Mucosa of stomach (tissue), 1 donor: ENCODE results near the gene SLN.

ENCODE experiments used
- H3K27me3 ChIP-seq: one replicate; pipeline ENCODE4 v1.7.0; 2013; ENCODE audit warnings: mild to moderate bottlenecking, low read length; ENCODE audit not compliant: control insufficient read depth, insufficient read depth
- H3K36me3 ChIP-seq: one replicate; pipeline ENCODE4 v1.7.0; 2013; ENCODE audit warnings: low read length; ENCODE audit not compliant: control insufficient read depth, insufficient read depth
- H3K4me1 ChIP-seq: one replicate; pipeline ENCODE4 v1.7.0; 2013; ENCODE audit warnings: mild to moderate bottlenecking, low read length; ENCODE audit not compliant: control insufficient read depth, insufficient read depth
- H3K4me3 ChIP-seq: one replicate; pipeline ENCODE4 v1.7.0; 2013; ENCODE audit warnings: low read length
- H3K9ac ChIP-seq: one replicate; pipeline ENCODE4 v1.7.0; 2013; ENCODE audit warnings: mild to moderate bottlenecking, low read length, moderate library complexity
- H3K9me3 ChIP-seq: one replicate; pipeline ENCODE4 v1.7.0; 2013; ENCODE audit warnings: mild to moderate bottlenecking, low read length, moderate library complexity; ENCODE audit not compliant: control insufficient read depth
- donor health status: Pancreatic carcinoma.

Gene SLN

GRCh38 chr11:107677924-107678631, 33.8 kb downstream of the SLN start:
- Histone ChIP-seq H3K9me3 (no peaks in the 10 kb centered on the region), H3K36me3 (no peaks in the 10 kb centered on the region), H3K4me3 (no peak overlapping the region), H3K4me1 (no peaks in the 10 kb centered on the region), H3K27me3 (no peaks in the 10 kb centered on the region), H3K9ac (no peak overlapping the region)

- H3K4me3 ChIP-seq, result no peak overlapping the region
Measured at GRCh38 chr11:107676336-107677057, 35.4 kb downstream of the SLN start.

GRCh38 chr11:107675902-107676301, 36.0 kb downstream of the SLN start:
- Histone ChIP-seq H3K9me3 (no peaks in the 10 kb centered on the region), H3K27me3 (no peaks in the 10 kb centered on the region), H3K4me3 (no peak overlapping the region), H3K36me3 (no peaks in the 10 kb centered on the region), H3K4me1 (no peaks in the 10 kb centered on the region), H3K9ac (no peak overlapping the region)

More at GRCh38 chr11:107676336-107677057, 35.4 kb downstream of the SLN start:
- H3K9ac ChIP-seq, result no peak overlapping the region
- no peaks in the 10 kb centered on the region for H3K36me3 ChIP-seq
- no peaks in the 10 kb centered on the region for H3K9me3 ChIP-seq
- no peaks in the 10 kb centered on the region for H3K4me1 ChIP-seq
- no peaks in the 10 kb centered on the region for H3K27me3 ChIP-seq

GRCh38 chr11:107669893-107670601, 41.8 kb downstream of the SLN start:
- H3K9ac ChIP-seq, result no peak overlapping the region
- no peaks in the 10 kb centered on the region for H3K36me3 ChIP-seq
- no peaks in the 10 kb centered on the region for H3K9me3 ChIP-seq
- no peak overlapping the region for H3K4me3 ChIP-seq
- no peaks in the 10 kb centered on the region for H3K4me1 ChIP-seq
- no peaks in the 10 kb centered on the region for H3K27me3 ChIP-seq

GRCh38 chr11:107669191-107669740, 42.6 kb downstream of the SLN start:
- H3K27me3 ChIP-seq, result no peaks in the 10 kb centered on the region
- no peak overlapping the region for H3K9ac ChIP-seq
- H3K36me3 ChIP-seq, result no peaks in the 10 kb centered on the region
- H3K4me1 ChIP-seq, result no peaks in the 10 kb centered on the region
- no peak overlapping the region for H3K4me3 ChIP-seq
- no peaks in the 10 kb centered on the region for H3K9me3 ChIP-seq

- H3K4me3 ChIP-seq, result no peak overlapping the region
- no peaks in the 10 kb centered on the region for H3K4me1 ChIP-seq
- no peaks in the 10 kb centered on the region for H3K27me3 ChIP-seq
- no peaks in the 10 kb centered on the region for H3K9me3 ChIP-seq
- no peaks in the 10 kb centered on the region for H3K36me3 ChIP-seq
- H3K9ac ChIP-seq, result no peak overlapping the region
Measured at GRCh38 chr11:107666911-107667613, 44.8 kb downstream of the SLN start.

- no peaks in the 10 kb centered on the region for H3K9me3 ChIP-seq
- H3K4me3 ChIP-seq, result no peak overlapping the region
- no peaks in the 10 kb centered on the region for H3K27me3 ChIP-seq
- H3K9ac ChIP-seq, result no peak overlapping the region
- H3K4me1 ChIP-seq, result no peaks in the 10 kb centered on the region
- H3K36me3 ChIP-seq, result no peaks in the 10 kb centered on the region
Measured at GRCh38 chr11:107665018-107665417, 46.8 kb downstream of the SLN start.

GRCh38 chr11:107661656-107662055, 50.2 kb downstream of the SLN start:
- Histone ChIP-seq H3K9ac (no peak overlapping the region), H3K36me3 (no peaks in the 10 kb centered on the region), H3K4me1 (no peaks in the 10 kb centered on the region), H3K9me3 (no peaks in the 10 kb centered on the region), H3K4me3 (no peak overlapping the region), H3K27me3 (no peaks in the 10 kb centered on the region)

GRCh38 chr11:107660066-107660465, 51.8 kb downstream of the SLN start:
- no peak overlapping the region for H3K4me3 ChIP-seq
- H3K27me3 ChIP-seq, result no peaks in the 10 kb centered on the region

GRCh38 chr11:107659310-107659709, 52.5 kb downstream of the SLN start:
- Histone ChIP-seq H3K36me3 (no peaks in the 10 kb centered on the region), H3K4me1 (no peaks in the 10 kb centered on the region), H3K27me3 (no peaks in the 10 kb centered on the region), H3K9ac (no peak overlapping the region), H3K9me3 (no peaks in the 10 kb centered on the region), H3K4me3 (no peak overlapping the region)

More at GRCh38 chr11:107660066-107660465, 51.8 kb downstream of the SLN start:
- H3K36me3 ChIP-seq, result no peaks in the 10 kb centered on the region
- no peak overlapping the region for H3K9ac ChIP-seq
- no peaks in the 10 kb centered on the region for H3K9me3 ChIP-seq
- H3K4me1 ChIP-seq, result no peaks in the 10 kb centered on the region
